HG03025 (cell line): ENCODE measurements around the gene FBLN5.
"Not testable (repeated sequence)": the region's sequence is repeated elsewhere in the genome, so short reads cannot be mapped to it uniquely, and the experiment has no call there.

Experiments used
- ATAC-seq: cut with Tn5 transposase; IDR thresholded peaks from one replicate; pipeline ENCODE4 v1.9.1; 2021; ENCODE audit warnings: mild to moderate bottlenecking, moderate library complexity; ENCODE audit not compliant: unreplicated experiment, low FRiP score

The FBLN5 gene

GRCh38 chr14:91911474-91912032 is 35.9 kb downstream of the FBLN5 start:
- ATAC-seq, result peak; percentile 75

- ATAC-seq, result no peak
Observed at GRCh38 chr14:91910196-91910595, 37.3 kb downstream of the FBLN5 start.

- ATAC-seq, result no peak
Observed at GRCh38 chr14:91906374-91906773, 41.1 kb downstream of the FBLN5 start.

- no peak for ATAC-seq
Observed at GRCh38 chr14:91904956-91905645, 42.4 kb downstream of the FBLN5 start.

GRCh38 chr14:91904483-91904882 is 43.0 kb downstream of the FBLN5 start:
- no peak for ATAC-seq

- ATAC-seq, result no peak
Observed at GRCh38 chr14:91903070-91903469, 44.4 kb downstream of the FBLN5 start.

GRCh38 chr14:91902336-91902735 is 45.2 kb downstream of the FBLN5 start:
- ATAC-seq, result no peak

GRCh38 chr14:91901449-91902226 is 45.9 kb downstream of the FBLN5 start:
- no peak for ATAC-seq

- ATAC-seq, result no peak
Observed at GRCh38 chr14:91899806-91900205, 47.7 kb downstream of the FBLN5 start.

GRCh38 chr14:91899213-91899612 is 48.3 kb downstream of the FBLN5 start:
- ATAC-seq, result no peak

GRCh38 chr14:91898372-91898771 is 49.1 kb downstream of the FBLN5 start:
- ATAC-seq, result no peak

GRCh38 chr14:91897716-91898115 is 49.8 kb downstream of the FBLN5 start:
- ATAC-seq, result not testable (repeated sequence)

GRCh38 chr14:91897106-91897701 is 50.3 kb downstream of the FBLN5 start:
- ATAC-seq, result no peak

GRCh38 chr14:91896419-91896818 is 51.1 kb downstream of the FBLN5 start:
- no peak for ATAC-seq

GRCh38 chr14:91893669-91894068 is 53.8 kb downstream of the FBLN5 start:
- ATAC-seq, result no peak

- no peak for ATAC-seq
Observed at GRCh38 chr14:91893007-91893406, 54.5 kb downstream of the FBLN5 start.

- no peak for ATAC-seq
Observed at GRCh38 chr14:91891721-91892220, 55.7 kb downstream of the FBLN5 start.

GRCh38 chr14:91891101-91891500 is 56.4 kb downstream of the FBLN5 start:
- no peak for ATAC-seq

GRCh38 chr14:91890291-91890749 is 57.2 kb downstream of the FBLN5 start:
- ATAC-seq, result no peak

GRCh38 chr14:91889477-91890211 is 57.9 kb downstream of the FBLN5 start:
- ATAC-seq, result no peak
